ENCODE results near the gene CRCP.
"Not testable (repeated sequence)": the region's sequence is repeated elsewhere in the genome, so short reads cannot be mapped to it uniquely, and the experiment has no call there.

The CRCP gene

GRCh38 chr7:66108410-66108809 lies 6.2 kb upstream of the CRCP start:
- not testable (repeated sequence) for DNase-seq

- no peak for DNase-seq
Measured at GRCh38 chr7:66110856-66111255, 3.8 kb upstream of the CRCP start.

- DNase-seq: not testable (repeated sequence)
Measured at GRCh38 chr7:66116680-66117420, 2.2 kb downstream of the CRCP start.

GRCh38 chr7:66118603-66119002 lies 4.0 kb downstream of the CRCP start:
- DNase-seq: no peak

GRCh38 chr7:66119245-66119850 lies 4.7 kb downstream of the CRCP start:
- no peak for DNase-seq

GRCh38 chr7:66123175-66123528 lies 8.5 kb downstream of the CRCP start:
- DNase-seq: no peak

- DNase-seq: not testable (repeated sequence)
Measured at GRCh38 chr7:66124569-66124861, 9.9 kb downstream of the CRCP start.

- DNase-seq: no peak
Measured at GRCh38 chr7:66125052-66125694, 10.5 kb downstream of the CRCP start.

GRCh38 chr7:66125781-66126352 lies 11.2 kb downstream of the CRCP start:
- DNase-seq: not testable (repeated sequence)

GRCh38 chr7:66127172-66127571 lies 12.5 kb downstream of the CRCP start:
- not testable (repeated sequence) for DNase-seq

- DNase-seq: no peak
Measured at GRCh38 chr7:66138994-66139752, 24.5 kb downstream of the CRCP start.

GRCh38 chr7:66140924-66141323 lies 26.3 kb downstream of the CRCP start:
- no peak for DNase-seq

- no peak for DNase-seq
Measured at GRCh38 chr7:66142334-66142733, 27.7 kb downstream of the CRCP start.

- no peak for DNase-seq
Measured at GRCh38 chr7:66142996-66143395, 28.3 kb downstream of the CRCP start.

- DNase-seq: no peak
Measured at GRCh38 chr7:66143876-66144332, 29.3 kb downstream of the CRCP start.

- DNase-seq: no peak
Measured at GRCh38 chr7:66145400-66146104, 30.9 kb downstream of the CRCP start.

GRCh38 chr7:66146701-66147100 lies 32.1 kb downstream of the CRCP start:
- DNase-seq: no peak

- not testable (repeated sequence) for DNase-seq
Measured at GRCh38 chr7:66147657-66148056, 33.0 kb downstream of the CRCP start.

- no peak for DNase-seq
Measured at GRCh38 chr7:66150471-66150870, 35.8 kb downstream of the CRCP start.

- DNase-seq: peak; percentile 78
Measured at GRCh38 chr7:66152371-66153191, 37.9 kb downstream of the CRCP start.

- DNase-seq: no peak
Measured at GRCh38 chr7:66153691-66154090, 39.0 kb downstream of the CRCP start.

GRCh38 chr7:66156035-66156434 lies 41.4 kb downstream of the CRCP start:
- DNase-seq: not testable (repeated sequence)

Data from NCI-H2029 (cell line).